ENCODE results near the gene KLHL29. TPM values are rescaled to one million over a fixed set of nuclear protein-coding genes. Genes with fewer than 3 reads are reported as not detected.

The KLHL29 gene
- total RNA-seq, 1 experiment from 2014 or later: 7.7 TPM

DNA sequence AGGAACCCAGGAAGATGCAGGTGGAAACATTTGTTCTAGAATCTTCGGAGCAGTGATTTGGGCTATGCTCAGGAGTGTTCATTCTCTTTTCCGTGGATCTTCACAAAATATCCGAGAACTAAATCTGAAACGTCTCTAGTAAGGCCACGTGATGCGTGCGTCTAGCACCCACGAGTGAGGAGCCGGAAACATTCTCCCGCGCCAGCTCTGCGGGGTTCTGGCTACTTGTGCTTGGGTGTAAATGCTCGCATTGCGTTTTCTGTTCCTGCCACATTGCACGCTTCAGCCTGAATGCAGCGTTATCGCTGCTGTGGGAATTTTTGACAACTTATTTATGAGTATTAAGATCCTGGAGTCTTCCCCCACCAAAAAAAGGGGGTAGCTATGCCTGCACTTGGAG, 71.4 kb downstream of the KLHL29 start:
- no peaks in the 10 kb centered on the region for H3K36me3 ChIP-seq (ENCODE audit: control insufficient read depth, insufficient read depth, low read length)
- in situ Hi-C loops (cut with HindIII; ENCODE audit: low pct_unique_long_range_greater_than_20kb, low sequenced_read_pairs): no loop called here
- no peaks in the 10 kb centered on the region for H3K27me3 ChIP-seq (ENCODE audit: control insufficient read depth, insufficient read depth, low read length)
- no peak overlapping the region for H3K4me3 ChIP-seq (ENCODE audit: low read depth in 2 of 2, low read length in 2 of 2)
- DNase-seq (ENCODE audit: low read depth, low spot score): no peak
- no peak for TF ChIP-seq POLR2AphosphoS5 (IDR thresholded peaks at IDR 0.05; ENCODE audit: low read depth, low read length)
- TF ChIP-seq, protein P1, sequence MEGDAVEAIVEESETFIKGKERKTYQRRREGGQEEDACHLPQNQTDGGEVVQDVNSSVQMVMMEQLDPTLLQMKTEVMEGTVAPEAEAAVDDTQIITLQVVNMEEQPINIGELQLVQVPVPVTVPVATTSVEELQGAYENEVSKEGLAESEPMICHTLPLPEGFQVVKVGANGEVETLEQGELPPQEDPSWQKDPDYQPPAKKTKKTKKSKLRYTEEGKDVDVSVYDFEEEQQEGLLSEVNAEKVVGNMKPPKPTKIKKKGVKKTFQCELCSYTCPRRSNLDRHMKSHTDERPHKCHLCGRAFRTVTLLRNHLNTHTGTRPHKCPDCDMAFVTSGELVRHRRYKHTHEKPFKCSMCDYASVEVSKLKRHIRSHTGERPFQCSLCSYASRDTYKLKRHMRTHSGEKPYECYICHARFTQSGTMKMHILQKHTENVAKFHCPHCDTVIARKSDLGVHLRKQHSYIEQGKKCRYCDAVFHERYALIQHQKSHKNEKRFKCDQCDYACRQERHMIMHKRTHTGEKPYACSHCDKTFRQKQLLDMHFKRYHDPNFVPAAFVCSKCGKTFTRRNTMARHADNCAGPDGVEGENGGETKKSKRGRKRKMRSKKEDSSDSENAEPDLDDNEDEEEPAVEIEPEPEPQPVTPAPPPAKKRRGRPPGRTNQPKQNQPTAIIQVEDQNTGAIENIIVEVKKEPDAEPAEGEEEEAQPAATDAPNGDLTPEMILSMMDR (IDR thresholded peaks at IDR 0.05): no peak
- ChIA-PET POLR2A (no interaction called here), CTCF (no interaction called here)
- no peaks in the 10 kb centered on the region for H3K9me3 ChIP-seq (ENCODE audit: control insufficient read depth, insufficient read depth, low read depth, low read length)
- no peak overlapping the region for H3K27ac ChIP-seq (ENCODE audit: low read length)
- H3K4me1 ChIP-seq (ENCODE audit: control insufficient read depth, insufficient read depth, low read length): no peaks in the 10 kb centered on the region
- intact Hi-C loops (cut with micrococcal nuclease; ENCODE audit: unreplicated experiment): no loop called here
- BruUV-seq (replicated peaks): no TSS peak
- ATAC-seq: no peak

- POLR2A ChIA-PET: no interaction called here
- BruUV-seq (replicated peaks): no TSS peak
Observed at GRCh38 chr2:23456881-23457760, 72.1 kb downstream of the KLHL29 start.

More at GRCh38 chr2:23456881-23457760, 72.1 kb downstream of the KLHL29 start:
- TF ChIP-seq POLR2AphosphoS5 (IDR thresholded peaks at IDR 0.05; ENCODE audit: low read depth, low read length) (no peak), SIN3A (IDR thresholded peaks at IDR 0.05; ENCODE audit: borderline replicate concordance, insufficient read depth, low read depth, low read length) (no peak), TCF7L2 (IDR thresholded peaks at IDR 0.05; ENCODE audit: low read depth, low read length) (no peak), REST (IDR thresholded peaks at IDR 0.05; ENCODE audit: insufficient read depth in 1 of 2, low read depth in 2 of 2, low read length in 1 of 2) (no peak)
- TF ChIP-seq, protein P1 (IDR thresholded peaks at IDR 0.05): no peak
- H3K4me3 ChIP-seq (ENCODE audit: low read depth in 2 of 2, low read length in 2 of 2): no peak overlapping the region
- H3K36me3 ChIP-seq (ENCODE audit: control insufficient read depth, insufficient read depth, low read length): no peaks in the 10 kb centered on the region
- no peaks in the 10 kb centered on the region for H3K9me3 ChIP-seq (ENCODE audit: control insufficient read depth, insufficient read depth, low read depth, low read length)
- H3K27ac ChIP-seq (ENCODE audit: low read length): no peak overlapping the region
- no peaks in the 10 kb centered on the region for H3K27me3 ChIP-seq (ENCODE audit: control insufficient read depth, insufficient read depth, low read length)
- DNase-seq (ENCODE audit: low read depth, low spot score): peak; percentile 39
- CTCF ChIA-PET: no interaction called here
- intact Hi-C loops (cut with micrococcal nuclease; ENCODE audit: unreplicated experiment): no loop called here
- in situ Hi-C loops (cut with HindIII; ENCODE audit: low pct_unique_long_range_greater_than_20kb, low sequenced_read_pairs): no loop called here
- no peak for ATAC-seq
- H3K4me1 ChIP-seq (ENCODE audit: control insufficient read depth, insufficient read depth, low read length): no peaks in the 10 kb centered on the region

Measured in Panc1 (cell line).